ENCODE data around the gene PRELID1. TPM values are rescaled to one million over a fixed set of nuclear protein-coding genes. Genes with fewer than 3 reads are reported as not detected.

PRELID1 gene
- total and polyA plus RNA-seq, 10 of the 15 experiments (the other 5 are each of a cell fraction or from before 2014, with no cell fraction given): 30.9 to 584 (median 254) TPM

- no peak for TF ChIP-seq MLLT1 (IDR thresholded peaks at IDR 0.05)
- TF ChIP-seq EP300 (IDR thresholded peaks at IDR 0.05; ENCODE audit: borderline replicate concordance in 1 of 2, control insufficient read depth in 1 of 2, low read depth in 2 of 2, low read length in 2 of 2): no peak
- no peak for TF ChIP-seq POLR2A (IDR thresholded peaks at IDR 0.05; ENCODE audit: low read depth, low read length)
- peak; percentile 85 to 97 (median 93) for TF ChIP-seq CTCF (IDR thresholded peaks at IDR 0.05 in 2 of 3, conservative IDR thresholded peaks at IDR 0.05 in 1 of 3; ENCODE audit: control insufficient read depth in 2 of 3, extremely low read depth in 1 of 3, insufficient read depth in 1 of 3, low read depth in 3 of 3, low read length in 3 of 3)
- TF ChIP-seq POU2F2 (IDR thresholded peaks at IDR 0.05; ENCODE audit: borderline replicate concordance, low read depth, low read length): 0 out of 3 replicates have a peak, but pooled peaks have one; percentile 11
- TF ChIP-seq HSF1 (IDR thresholded peaks at IDR 0.05; ENCODE audit: low read depth, low read length): no peak
- TF ChIP-seq ZBTB4 (CRISPR knock-in tag; IDR thresholded peaks at IDR 0.05): no peak
- TF ChIP-seq KLF5 (IDR thresholded peaks at IDR 0.05; ENCODE audit: partially characterized antibody): no peak
- no peak for TF ChIP-seq LARP7 (IDR thresholded peaks at IDR 0.05)
- no peak for TF ChIP-seq BCL3 (IDR thresholded peaks at IDR 0.05; ENCODE audit: borderline replicate concordance, insufficient read depth, low read depth, low read length, poor library complexity, severe bottlenecking)
- TF ChIP-seq IRF3 (IDR thresholded peaks at IDR 0.05): no peak
- TF ChIP-seq POLR2AphosphoS2 (IDR thresholded peaks at IDR 0.05; ENCODE audit: low read depth, low read length): no peak
- TF ChIP-seq HDAC6 (IDR thresholded peaks at IDR 0.05; ENCODE audit: unreplicated experiment): no peak
- TF ChIP-seq BCLAF1 (IDR thresholded peaks at IDR 0.05): no peak
- no peak for TF ChIP-seq MTA3 (IDR thresholded peaks at IDR 0.05; ENCODE audit: borderline replicate concordance, low read length)
Measured at GRCh38 chr5:177317959-177318377, 14.4 kb downstream of the PRELID1 start (continued).
